ENCODE measurements around the gene EIF2S1.

DNA sequence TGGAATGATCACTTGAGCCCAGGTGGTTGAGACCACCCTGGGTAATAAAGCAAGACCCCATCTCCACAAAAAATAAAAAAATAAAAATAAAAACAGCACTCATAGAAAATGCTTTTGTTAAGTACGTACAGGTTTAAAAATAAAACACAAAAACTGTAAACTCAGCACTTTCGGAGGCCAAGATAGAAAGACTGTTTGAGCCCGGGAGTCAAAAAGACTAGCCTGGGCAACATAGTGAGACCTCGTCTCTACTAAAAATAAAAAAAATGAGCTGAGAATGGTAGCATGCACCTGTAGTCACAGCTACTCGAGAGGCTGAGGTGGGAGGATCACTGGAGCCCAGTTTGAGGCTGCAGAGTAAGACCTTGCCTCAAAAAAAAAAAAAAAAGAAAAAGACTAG, 8.1 kb upstream of the EIF2S1 start:
- TF ChIP-seq POLR2A (IDR thresholded peaks at IDR 0.05) = no peak
- no peak for TF ChIP-seq POLR2AphosphoS5 (IDR thresholded peaks at IDR 0.05)
- TF ChIP-seq, protein P1, sequence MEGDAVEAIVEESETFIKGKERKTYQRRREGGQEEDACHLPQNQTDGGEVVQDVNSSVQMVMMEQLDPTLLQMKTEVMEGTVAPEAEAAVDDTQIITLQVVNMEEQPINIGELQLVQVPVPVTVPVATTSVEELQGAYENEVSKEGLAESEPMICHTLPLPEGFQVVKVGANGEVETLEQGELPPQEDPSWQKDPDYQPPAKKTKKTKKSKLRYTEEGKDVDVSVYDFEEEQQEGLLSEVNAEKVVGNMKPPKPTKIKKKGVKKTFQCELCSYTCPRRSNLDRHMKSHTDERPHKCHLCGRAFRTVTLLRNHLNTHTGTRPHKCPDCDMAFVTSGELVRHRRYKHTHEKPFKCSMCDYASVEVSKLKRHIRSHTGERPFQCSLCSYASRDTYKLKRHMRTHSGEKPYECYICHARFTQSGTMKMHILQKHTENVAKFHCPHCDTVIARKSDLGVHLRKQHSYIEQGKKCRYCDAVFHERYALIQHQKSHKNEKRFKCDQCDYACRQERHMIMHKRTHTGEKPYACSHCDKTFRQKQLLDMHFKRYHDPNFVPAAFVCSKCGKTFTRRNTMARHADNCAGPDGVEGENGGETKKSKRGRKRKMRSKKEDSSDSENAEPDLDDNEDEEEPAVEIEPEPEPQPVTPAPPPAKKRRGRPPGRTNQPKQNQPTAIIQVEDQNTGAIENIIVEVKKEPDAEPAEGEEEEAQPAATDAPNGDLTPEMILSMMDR (IDR thresholded peaks at IDR 0.05) = no peak
